NCI-H2029 treated with DMSO at 0.1 percent for 48 hours (cell line): ENCODE results near the gene PHLDA1.
"Not testable (repeated sequence)": the region's sequence is repeated elsewhere in the genome, so short reads cannot be mapped to it uniquely, and the experiment has no call there.

Experiments
- DNase-seq: peaks from one replicate; lab custom pipeline; 2025; lab: John Stamatoyannopoulos, UW

PHLDA1 gene

GRCh38 chr12:76018111-76018510, 13.5 kb downstream of the PHLDA1 start:
- no peak for DNase-seq

- DNase-seq, result no peak
Observed at GRCh38 chr12:76014007-76014406, 17.6 kb downstream of the PHLDA1 start.

GRCh38 chr12:76013603-76014002, 18.0 kb downstream of the PHLDA1 start:
- DNase-seq, result no peak

- no peak for DNase-seq
Observed at GRCh38 chr12:76012644-76013043, 18.9 kb downstream of the PHLDA1 start.

- no peak for DNase-seq
Observed at GRCh38 chr12:76010732-76011458, 20.7 kb downstream of the PHLDA1 start.

- no peak for DNase-seq
Observed at GRCh38 chr12:76008428-76008827, 23.1 kb downstream of the PHLDA1 start.

GRCh38 chr12:76007640-76008039, 23.9 kb downstream of the PHLDA1 start:
- DNase-seq, result no peak

GRCh38 chr12:76006028-76006925, 25.3 kb downstream of the PHLDA1 start:
- DNase-seq, result no peak

- no peak for DNase-seq
Observed at GRCh38 chr12:76003355-76003638, 28.3 kb downstream of the PHLDA1 start.

GRCh38 chr12:76002598-76003354, 28.8 kb downstream of the PHLDA1 start:
- DNase-seq, result no peak

GRCh38 chr12:75998292-75999063, 33.1 kb downstream of the PHLDA1 start:
- DNase-seq, result no peak

GRCh38 chr12:75997658-75998057, 33.9 kb downstream of the PHLDA1 start:
- DNase-seq, result no peak

- no peak for DNase-seq
Observed at GRCh38 chr12:75996861-75997447, 34.6 kb downstream of the PHLDA1 start.

- no peak for DNase-seq
Observed at GRCh38 chr12:75995691-75996090, 35.9 kb downstream of the PHLDA1 start.

- no peak for DNase-seq
Observed at GRCh38 chr12:75994069-75994740, 37.4 kb downstream of the PHLDA1 start.

GRCh38 chr12:75991753-75992152, 39.8 kb downstream of the PHLDA1 start:
- DNase-seq, result no peak

GRCh38 chr12:75990189-75990912, 41.2 kb downstream of the PHLDA1 start:
- no peak for DNase-seq

GRCh38 chr12:75987709-75988108, 43.9 kb downstream of the PHLDA1 start:
- not testable (repeated sequence) for DNase-seq

- no peak for DNase-seq
Observed at GRCh38 chr12:75986001-75986746, 45.4 kb downstream of the PHLDA1 start.

GRCh38 chr12:75985566-75985965, 46.0 kb downstream of the PHLDA1 start:
- DNase-seq, result no peak
